ENCODE results near the gene ADA.

The ADA gene

DNA sequence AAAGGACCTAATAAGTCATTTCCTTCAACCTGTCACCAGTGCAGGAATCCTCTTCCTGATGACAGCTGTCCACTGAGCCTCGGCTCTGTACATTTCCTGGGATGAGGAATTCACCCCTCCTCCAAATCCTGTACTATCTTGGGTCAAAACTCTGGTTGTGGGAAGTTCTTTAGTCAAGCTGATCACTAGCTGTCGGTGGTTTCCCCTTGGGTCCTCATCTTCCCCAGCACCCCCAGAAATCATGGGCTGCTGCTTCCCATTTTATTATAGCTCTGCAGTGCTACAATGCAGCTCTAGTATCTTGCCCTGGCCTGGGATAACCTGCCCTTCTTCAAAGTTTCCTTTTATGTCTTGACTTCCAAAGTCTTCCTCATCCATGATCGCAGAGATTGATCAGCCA lies 14.6 kb upstream of the ADA start:
- DNase-seq = no peak
- H3K4me3 ChIP-seq (ENCODE audit: low read depth, low read length) = no peak overlapping the region
- H3K27me3 ChIP-seq (replicated peaks) = no peaks in the 10 kb centered on the region
- in situ Hi-C loops (cut with HindIII; ENCODE audit: low pct_ligation_motif_present, low sequenced_read_pairs) = no loop called here
- H3K36me3 ChIP-seq (replicated peaks) = no peaks in the 10 kb centered on the region
- no peak overlapping the region for H3K27ac ChIP-seq
- TF ChIP-seq, protein P1, sequence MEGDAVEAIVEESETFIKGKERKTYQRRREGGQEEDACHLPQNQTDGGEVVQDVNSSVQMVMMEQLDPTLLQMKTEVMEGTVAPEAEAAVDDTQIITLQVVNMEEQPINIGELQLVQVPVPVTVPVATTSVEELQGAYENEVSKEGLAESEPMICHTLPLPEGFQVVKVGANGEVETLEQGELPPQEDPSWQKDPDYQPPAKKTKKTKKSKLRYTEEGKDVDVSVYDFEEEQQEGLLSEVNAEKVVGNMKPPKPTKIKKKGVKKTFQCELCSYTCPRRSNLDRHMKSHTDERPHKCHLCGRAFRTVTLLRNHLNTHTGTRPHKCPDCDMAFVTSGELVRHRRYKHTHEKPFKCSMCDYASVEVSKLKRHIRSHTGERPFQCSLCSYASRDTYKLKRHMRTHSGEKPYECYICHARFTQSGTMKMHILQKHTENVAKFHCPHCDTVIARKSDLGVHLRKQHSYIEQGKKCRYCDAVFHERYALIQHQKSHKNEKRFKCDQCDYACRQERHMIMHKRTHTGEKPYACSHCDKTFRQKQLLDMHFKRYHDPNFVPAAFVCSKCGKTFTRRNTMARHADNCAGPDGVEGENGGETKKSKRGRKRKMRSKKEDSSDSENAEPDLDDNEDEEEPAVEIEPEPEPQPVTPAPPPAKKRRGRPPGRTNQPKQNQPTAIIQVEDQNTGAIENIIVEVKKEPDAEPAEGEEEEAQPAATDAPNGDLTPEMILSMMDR (IDR thresholded peaks at IDR 0.05; ENCODE audit: low read depth, low read length, missing control alignments) = no peak

DNA sequence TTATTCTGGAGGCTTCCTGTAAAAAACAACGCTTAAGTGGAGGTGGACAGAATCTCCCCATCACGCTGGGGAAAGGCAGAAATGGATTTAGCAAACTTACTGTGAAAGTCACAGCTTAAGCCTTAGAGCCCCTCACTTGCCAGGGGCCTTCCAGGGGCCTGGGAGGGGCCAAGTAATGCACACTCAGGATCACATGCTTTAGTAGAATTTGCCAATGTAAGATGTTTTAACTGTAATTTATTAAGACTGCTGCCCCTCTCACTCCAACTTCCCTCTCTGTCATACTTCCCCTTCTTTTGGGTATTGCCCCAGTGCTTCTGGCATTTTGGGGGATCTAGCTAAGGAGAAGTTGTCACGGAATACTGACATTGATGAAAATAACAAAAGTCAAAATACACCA lies 12.6 kb upstream of the ADA start:
- TF ChIP-seq, protein P1 (IDR thresholded peaks at IDR 0.05; ENCODE audit: low read depth, low read length, missing control alignments) = no peak
- Histone ChIP-seq H3K27ac (no peak overlapping the region), H3K36me3 (replicated peaks) (no peaks in the 10 kb centered on the region), H3K4me3 (ENCODE audit: low read depth, low read length) (no peak overlapping the region), H3K27me3 (replicated peaks) (no peaks in the 10 kb centered on the region)
- in situ Hi-C loops (cut with HindIII; ENCODE audit: low pct_ligation_motif_present, low sequenced_read_pairs) = no loop called here
- no peak for DNase-seq

DNA sequence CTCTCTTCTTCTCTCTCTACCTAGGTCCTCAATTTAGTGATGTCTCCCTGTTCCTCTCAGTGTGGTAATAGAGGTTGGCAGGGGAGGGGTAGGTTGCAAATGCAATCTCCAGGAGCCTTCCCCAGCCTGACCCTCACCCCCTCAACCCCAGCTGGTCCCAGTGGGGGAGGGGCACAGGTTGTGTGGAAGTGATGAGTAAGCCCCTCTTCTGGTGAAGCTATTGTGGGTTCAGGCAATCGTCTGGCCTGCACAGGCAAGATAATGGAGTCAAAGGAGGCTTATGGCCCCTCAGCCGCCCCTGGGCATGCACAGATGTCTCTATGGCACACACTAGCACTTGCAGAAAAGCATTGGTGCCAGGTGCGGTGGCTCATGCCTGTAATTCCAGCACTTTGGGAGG lies 10.8 kb upstream of the ADA start:
- no peaks in the 10 kb centered on the region for H3K27me3 ChIP-seq (replicated peaks)
- TF ChIP-seq, protein P1 (IDR thresholded peaks at IDR 0.05; ENCODE audit: low read depth, low read length, missing control alignments) = no peak
- no peak overlapping the region for H3K4me3 ChIP-seq (ENCODE audit: low read depth, low read length)
- no peaks in the 10 kb centered on the region for H3K36me3 ChIP-seq (replicated peaks)
- DNase-seq = no peak
- H3K27ac ChIP-seq = no peak overlapping the region
- in situ Hi-C loops (cut with HindIII; ENCODE audit: low pct_ligation_motif_present, low sequenced_read_pairs) = no loop called here

DNA sequence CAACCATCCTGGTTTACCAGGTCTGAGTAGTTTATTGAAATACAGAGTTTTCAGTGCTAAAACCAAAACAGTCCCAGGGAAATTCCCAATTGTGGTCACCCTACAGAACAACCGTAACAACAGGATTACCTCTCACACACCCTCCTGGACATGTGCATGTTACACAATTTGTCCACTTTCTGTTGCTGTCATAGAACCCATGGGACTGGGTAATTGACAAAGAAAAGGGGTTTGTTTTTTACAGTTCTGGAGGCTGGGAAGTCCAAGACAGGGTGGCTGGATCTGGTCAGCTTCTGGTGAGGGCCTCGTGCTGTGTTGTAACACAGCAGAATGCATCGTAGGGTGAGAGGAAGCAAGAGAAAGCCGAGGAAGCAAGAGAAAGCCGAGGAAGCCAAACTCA lies 9.1 kb upstream of the ADA start:
- TF ChIP-seq, protein P1 (IDR thresholded peaks at IDR 0.05; ENCODE audit: low read depth, low read length, missing control alignments) = no peak
- Histone ChIP-seq H3K4me3 (ENCODE audit: low read depth, low read length) (no peak overlapping the region), H3K27me3 (replicated peaks) (no peaks in the 10 kb centered on the region), H3K36me3 (replicated peaks) (no peaks in the 10 kb centered on the region), H3K27ac (no peak overlapping the region)
- in situ Hi-C loops (cut with HindIII; ENCODE audit: low pct_ligation_motif_present, low sequenced_read_pairs) = no loop called here
- no peak for DNase-seq

DNA sequence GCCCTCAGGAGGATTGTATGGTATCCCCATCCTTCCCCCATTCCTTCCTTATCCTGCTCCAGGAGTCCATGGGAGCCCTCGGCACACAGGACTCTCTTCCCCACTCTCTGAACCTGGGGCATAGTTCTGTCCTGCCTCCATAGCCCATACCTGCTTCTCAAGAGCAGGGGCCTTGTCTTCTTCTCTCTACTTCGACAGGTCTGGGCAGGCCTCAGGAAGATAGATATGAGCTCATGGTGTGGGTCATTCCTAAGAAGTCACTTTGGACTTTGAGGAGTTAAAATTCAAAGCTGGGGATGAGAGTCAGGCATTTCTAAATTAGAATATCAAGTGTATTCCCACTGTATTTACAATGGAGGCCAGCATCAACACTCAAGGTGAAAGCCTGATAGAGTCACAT lies 8.4 kb upstream of the ADA start:
- H3K4me3 ChIP-seq (ENCODE audit: low read depth, low read length) = no peak overlapping the region
- H3K27me3 ChIP-seq (replicated peaks) = no peaks in the 10 kb centered on the region
- no peaks in the 10 kb centered on the region for H3K36me3 ChIP-seq (replicated peaks)
- in situ Hi-C loops (cut with HindIII; ENCODE audit: low pct_ligation_motif_present, low sequenced_read_pairs) = no loop called here
- no peak overlapping the region for H3K27ac ChIP-seq
- no peak for DNase-seq
- TF ChIP-seq, protein P1 (IDR thresholded peaks at IDR 0.05; ENCODE audit: low read depth, low read length, missing control alignments) = no peak

DNA sequence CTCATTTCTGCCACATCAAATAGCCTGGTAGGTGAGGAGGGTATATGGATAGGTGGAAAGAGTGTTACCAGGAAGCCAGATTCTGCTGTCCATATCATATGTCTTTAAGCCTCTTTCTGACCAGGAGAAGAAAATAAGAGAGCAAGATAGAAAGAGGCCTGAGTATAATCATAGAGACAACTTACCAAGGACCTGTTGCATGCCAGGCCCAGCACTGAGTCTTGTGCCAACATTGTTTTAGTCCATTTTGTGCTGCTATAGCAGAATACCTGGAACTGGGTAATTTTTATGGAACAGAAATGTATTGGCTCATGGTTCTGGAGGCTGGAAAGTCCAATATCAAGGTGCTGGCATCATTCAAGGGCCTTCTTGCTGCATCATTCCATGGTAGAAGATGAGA lies 7.3 kb upstream of the ADA start:
- H3K36me3 ChIP-seq (replicated peaks) = no peaks in the 10 kb centered on the region
- no peak overlapping the region for H3K27ac ChIP-seq
- no peak for DNase-seq
- H3K27me3 ChIP-seq (replicated peaks) = no peaks in the 10 kb centered on the region
- in situ Hi-C loops (cut with HindIII; ENCODE audit: low pct_ligation_motif_present, low sequenced_read_pairs) = no loop called here
- H3K4me3 ChIP-seq (ENCODE audit: low read depth, low read length) = no peak overlapping the region
- TF ChIP-seq, protein P1 (IDR thresholded peaks at IDR 0.05; ENCODE audit: low read depth, low read length, missing control alignments) = no peak

Data from brain microvascular endothelial cell (primary cell).